Endothelial cell of umbilical vein (primary cell): ENCODE results near the gene NAT16. TPM values are rescaled to one million over a fixed set of nuclear protein-coding genes. Genes with fewer than 3 reads are reported as not detected.

Source experiments
- BruUV-seq: library from RNA; stranded (reverse); fragments of 400-500 nt; replicated peaks from 2 replicates; lab custom pipeline; 2021; lab: Mats Ljungman, UMichigan
- CTCF ChIA-PET: fragments of 300-600, 350-600 bp; sonication (Branson Sonifier 250); formaldehyde crosslinking; loops from one replicate; lab custom pipeline; 2021; ENCODE audit warnings: antibody characterized with exemption, inconsistent platforms; lab: Charles Lee
- POLR2A ChIA-PET: fragments of 300-600, 350-600 bp; sonication (Branson Sonifier 250); formaldehyde crosslinking; loops from one replicate; lab custom pipeline; 2021; ENCODE audit warnings: antibody characterized with exemption, inconsistent platforms; lab: Charles Lee
- DNase-seq: peaks from one replicate; pipeline ENCODE4 v3.0.0-alpha.2; 2011; ENCODE audit warnings: low read depth, low spot score
- FAIRE-seq: peaks from 2 replicates; lab custom pipeline; 2011; peaks lifted over from hg19 to GRCh38; lab: Jason Lieb, UNC
- H2AFZ ChIP-seq: 2 replicates; pipeline ENCODE4 v1.6.0; 2012; ENCODE audit warnings: low read depth, low read length, control low read depth, inconsistent platforms
- H3K27ac ChIP-seq: 2 replicates; pipeline ENCODE4 v1.5.1; 2011; ENCODE audit warnings: low read depth, mild to moderate bottlenecking, control low read depth, low read length, moderate library complexity; ENCODE audit not compliant: insufficient read depth
- H3K27me3 ChIP-seq, 2 experiments: 2 replicates each; pipeline versions ENCODE4 v1.6.0 to v1.6.1; 2011; ENCODE audit warnings: low read length in 2 of 2, mixed read lengths in 1 of 2; ENCODE audit not compliant: control insufficient read depth in 2 of 2, insufficient read depth in 2 of 2
- H3K36me3 ChIP-seq, 2 experiments: 2 replicates in 1 of 2; 3 replicates in 1 of 2; pipeline ENCODE4 v1.5.1; 2011; ENCODE audit warnings: low read length in 2 of 2, mild to moderate bottlenecking in 1 of 2, moderate library complexity in 1 of 2; ENCODE audit not compliant: control insufficient read depth in 2 of 2, insufficient read depth in 2 of 2; ENCODE audit errors: extremely low read depth in 1 of 2
- H3K4me1 ChIP-seq: 3 replicates; pipeline ENCODE4 v1.5.1; 2011; ENCODE audit warnings: mild to moderate bottlenecking, low read length; ENCODE audit not compliant: control insufficient read depth, insufficient read depth; ENCODE audit errors: extremely low read depth
- H3K4me2 ChIP-seq: 2 replicates; pipeline ENCODE4 v1.6.1; 2011; ENCODE audit warnings: low read length, control low read depth, mixed read lengths; ENCODE audit not compliant: insufficient read depth
- H3K4me3 ChIP-seq, 3 experiments: fragments of 200-600 bp in 1 of 3; sonication (generic), shearing (Covaris generic) in 1 of 3; replicated peaks in 1 of 3; 2 replicates each; pipeline ENCODE4 v1.5.1; 2011 to 2016; ENCODE audit warnings: control low read depth in 3 of 3, low read length in 3 of 3, mild to moderate bottlenecking in 2 of 3, inconsistent platforms in 1 of 3, low read depth in 1 of 3, moderate library complexity in 1 of 3; ENCODE audit not compliant: insufficient read depth in 1 of 3
- H3K79me2 ChIP-seq: 2 replicates; pipeline ENCODE4 v1.6.0; 2012; ENCODE audit warnings: low read length, inconsistent platforms; ENCODE audit not compliant: control insufficient read depth, insufficient read depth
- H3K9ac ChIP-seq: replicated peaks from 2 replicates; pipeline ENCODE3; 2011; ENCODE audit warnings: low read length, control low read depth; ENCODE audit not compliant: insufficient read depth; ENCODE audit errors: extremely low read depth
- H3K9me1 ChIP-seq: replicated peaks from 3 replicates; pipeline ENCODE4 v1.6.0; 2011; ENCODE audit warnings: mild to moderate bottlenecking, low read length; ENCODE audit not compliant: control insufficient read depth, insufficient read depth; ENCODE audit errors: extremely low read depth
- H3K9me3 ChIP-seq: replicated peaks from 2 replicates; pipeline ENCODE4 v1.5.1; 2012; ENCODE audit warnings: low read length, inconsistent platforms; ENCODE audit not compliant: control insufficient read depth, insufficient read depth
- H4K20me1 ChIP-seq: replicated peaks from 2 replicates; pipeline ENCODE3; 2011; ENCODE audit warnings: mild to moderate bottlenecking, low read length; ENCODE audit not compliant: control insufficient read depth, insufficient read depth; ENCODE audit errors: extremely low read depth
- FOS ChIP-seq: IDR thresholded peaks from 2 replicates; pipeline ENCODE4 v1.6.1; 2011; ENCODE audit warnings: mild to moderate bottlenecking, low read length, moderate library complexity, borderline replicate concordance; ENCODE audit not compliant: insufficient read depth
- MYC ChIP-seq: IDR thresholded peaks from one replicate; pipeline ENCODE4 v1.6.1; 2011; ENCODE audit warnings: mild to moderate bottlenecking, low read depth, low read length
- POLR2A ChIP-seq: IDR thresholded peaks from 2 replicates; pipeline ENCODE4 v1.6.1; 2012; ENCODE audit warnings: low read depth, mild to moderate bottlenecking, control low read depth, low read length
- dilution Hi-C: fragments of 300-500 bp; cut with MboI; formaldehyde crosslinking; loops from one replicate; pipeline ENCODE4 v1.15.0; 2019; ENCODE audit warnings: low sequenced_read_pairs; ENCODE audit not compliant: extremely low pct_ligation_motif_present
- intact Hi-C: fragments of 100-400 bp; cut with micrococcal nuclease; formaldehyde crosslinking; loops from one replicate; pipeline ENCODE4 v1.10.0; 2022
- polyA plus RNA-seq, 4 experiments: library from polyadenylated mRNA; depleted of rRNA in 3 of 4; stranded (reverse) in 3 of 4; unstranded in 1 of 4; fragments of >200 nt; gene quantifications; 2 replicates each; pipeline versions ENCODE4 v1.2.1 to v1.2.3, GENCODE V29; 2011 to 2012; ENCODE audit warnings: missing spikeins in 1 of 4
- total RNA-seq: library from RNA; stranded (reverse); gene quantifications from 2 replicates; pipeline ENCODE4 v1.2.3, GENCODE V29; 2021
- TF ChIP-seq, protein P1 (sequence below): IDR thresholded peaks from 2 replicates; pipeline ENCODE4 v1.6.1; 2011; ENCODE audit not compliant: insufficient read depth, insufficient read length
- TF ChIP-seq, protein P2 (sequence below), 2 donors: IDR thresholded peaks; 1 replicate in 1 of 2; 2 replicates in 1 of 2; pipeline ENCODE4 v1.5.1; 2011; ENCODE audit warnings: low read length in 2 of 2, mild to moderate bottlenecking in 2 of 2, moderate library complexity in 2 of 2, control low read depth in 1 of 2, inconsistent platforms in 1 of 2, low read depth in 1 of 2; ENCODE audit not compliant: insufficient read depth in 1 of 2; ENCODE audit errors: extremely low read depth in 1 of 2

The NAT16 gene
- total and polyA plus RNA-seq, 2 donors (not counting 3 experiments of a cell fraction or from before 2014, with no cell fraction given) = not detected

DNA sequence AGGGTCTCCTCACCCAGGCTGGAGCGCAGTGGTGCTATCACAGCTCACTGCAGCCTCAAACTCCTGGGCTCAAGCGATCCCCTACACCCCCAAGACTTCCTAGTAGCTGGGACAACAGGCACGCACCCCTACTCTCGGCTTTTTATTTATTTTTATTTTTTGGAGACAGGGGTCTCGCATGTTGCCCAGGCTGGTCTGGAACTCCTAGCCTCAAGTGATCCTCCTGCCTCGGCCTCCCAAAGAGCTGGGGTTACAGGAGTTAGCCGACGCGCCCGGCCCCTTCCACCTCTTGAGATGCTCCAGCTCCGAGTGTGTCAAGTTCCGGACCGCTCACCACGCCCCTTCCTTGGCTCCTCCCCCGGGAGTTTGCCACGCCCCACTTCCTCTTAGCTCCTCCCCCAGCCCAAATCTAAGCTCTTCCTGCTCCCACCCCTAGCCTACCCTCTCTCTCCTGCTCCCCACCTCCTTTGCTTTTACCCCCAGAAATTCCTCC is 6.3 kb downstream of the NAT16 start:
- no peak overlapping the region for H3K9ac ChIP-seq

More for the DNA sequence above, 6.3 kb downstream of the NAT16 start:
- H3K79me2 ChIP-seq = no peaks in the 10 kb centered on the region
- no peak overlapping the region for H3K27ac ChIP-seq
- H3K36me3 ChIP-seq = no peaks in the 10 kb centered on the region
- FAIRE-seq (no peak), DNase-seq (peak; percentile 26)
- POLR2A ChIA-PET = no interaction called here
- TF ChIP-seq POLR2A (no peak), MYC (no peak), FOS (no peak)
- TF ChIP-seq, protein P1, sequence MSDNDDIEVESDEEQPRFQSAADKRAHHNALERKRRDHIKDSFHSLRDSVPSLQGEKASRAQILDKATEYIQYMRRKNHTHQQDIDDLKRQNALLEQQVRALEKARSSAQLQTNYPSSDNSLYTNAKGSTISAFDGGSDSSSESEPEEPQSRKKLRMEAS = no peak
- TF ChIP-seq, protein P2, sequence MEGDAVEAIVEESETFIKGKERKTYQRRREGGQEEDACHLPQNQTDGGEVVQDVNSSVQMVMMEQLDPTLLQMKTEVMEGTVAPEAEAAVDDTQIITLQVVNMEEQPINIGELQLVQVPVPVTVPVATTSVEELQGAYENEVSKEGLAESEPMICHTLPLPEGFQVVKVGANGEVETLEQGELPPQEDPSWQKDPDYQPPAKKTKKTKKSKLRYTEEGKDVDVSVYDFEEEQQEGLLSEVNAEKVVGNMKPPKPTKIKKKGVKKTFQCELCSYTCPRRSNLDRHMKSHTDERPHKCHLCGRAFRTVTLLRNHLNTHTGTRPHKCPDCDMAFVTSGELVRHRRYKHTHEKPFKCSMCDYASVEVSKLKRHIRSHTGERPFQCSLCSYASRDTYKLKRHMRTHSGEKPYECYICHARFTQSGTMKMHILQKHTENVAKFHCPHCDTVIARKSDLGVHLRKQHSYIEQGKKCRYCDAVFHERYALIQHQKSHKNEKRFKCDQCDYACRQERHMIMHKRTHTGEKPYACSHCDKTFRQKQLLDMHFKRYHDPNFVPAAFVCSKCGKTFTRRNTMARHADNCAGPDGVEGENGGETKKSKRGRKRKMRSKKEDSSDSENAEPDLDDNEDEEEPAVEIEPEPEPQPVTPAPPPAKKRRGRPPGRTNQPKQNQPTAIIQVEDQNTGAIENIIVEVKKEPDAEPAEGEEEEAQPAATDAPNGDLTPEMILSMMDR (IDR thresholded peaks at IDR 0.05; ENCODE audit: extremely low read depth in 1 of 2, insufficient read depth in 1 of 2, low read depth in 1 of 2, low read length in 2 of 2) = no peak
- intact Hi-C loops = loop anchor here (10.0 kb wide), 1 partner anchor 561 kb away; no protein-coding TSS in a partner anchor
- no peaks in the 10 kb centered on the region for H3K4me1 ChIP-seq
- no peaks in the 10 kb centered on the region for H4K20me1 ChIP-seq
- dilution Hi-C loops = no loop called here
- CTCF ChIA-PET = interaction anchor here (0.5 to 6.3 kb wide), 5 partner anchors 9 to 109 kb away, joined by 3 to 39 read pairs (median 10); no protein-coding TSS in a partner anchor
- BruUV-seq = no TSS peak
- no peaks in the 10 kb centered on the region for H3K9me1 ChIP-seq
- H3K27me3 ChIP-seq = peaks cover 80 to 83% of the 10 kb centered on the region in 2 experiments
- H3K4me3 ChIP-seq = no peak overlapping the region
- no peaks in the 10 kb centered on the region for H3K9me3 ChIP-seq
- no peak overlapping the region for H3K4me2 ChIP-seq
- H2AFZ ChIP-seq = no peak overlapping the region
